ENCODE results near the gene CPA2. TPM values are rescaled to one million over a fixed set of nuclear protein-coding genes. Genes with fewer than 3 reads are reported as not detected.

Gene CPA2
- total RNA-seq, 2 donors from 2014 or later = 0.41 TPM; not detected in 1

DNA sequence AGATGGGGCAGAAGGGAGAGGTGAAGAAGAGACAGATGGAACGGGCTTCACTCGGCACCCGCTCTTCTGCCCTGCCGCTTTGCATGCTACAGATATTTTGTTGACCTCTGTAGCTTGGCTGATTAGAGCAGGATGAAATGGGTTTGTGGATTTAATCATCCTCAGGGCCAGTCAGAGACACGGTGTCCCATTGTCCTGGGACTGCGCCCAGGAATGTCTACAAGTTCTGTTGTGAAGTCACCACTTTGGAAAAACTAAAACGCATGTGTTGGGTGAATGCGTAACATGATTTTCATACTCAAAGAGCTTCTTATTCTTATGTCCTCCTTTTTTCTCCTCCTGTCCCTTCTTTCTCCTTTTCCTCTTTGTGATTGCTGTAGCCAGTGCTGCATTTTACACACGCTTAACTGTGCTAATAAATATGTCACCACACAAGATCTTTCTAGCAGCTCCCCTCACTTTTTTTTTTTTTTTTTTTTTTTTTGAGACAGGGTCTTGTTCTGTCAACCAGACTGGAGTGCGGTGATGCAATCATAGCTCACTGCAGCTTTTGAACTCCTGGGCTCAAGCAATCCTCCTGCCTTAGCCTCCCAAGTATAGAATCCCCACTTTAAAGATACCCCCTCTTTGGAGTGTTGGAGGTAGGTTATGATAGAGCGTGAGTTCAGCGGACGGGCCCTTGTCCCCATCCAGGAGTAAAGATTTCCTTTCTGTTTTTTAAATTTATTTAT lies 29.7 kb downstream of the CPA2 start:
- no peak overlapping the region for H3K4me3 ChIP-seq
- no peaks in the 10 kb centered on the region for H3K36me3 ChIP-seq
- no peaks in the 10 kb centered on the region for H3K27me3 ChIP-seq (replicated peaks; ENCODE audit: insufficient read depth)

GRCh38 chr7:130297628-130298543 lies 31.2 kb downstream of the CPA2 start:
- H3K4me1 ChIP-seq (ENCODE audit: control insufficient read depth in 1 of 2, low read depth in 2 of 2) = peaks cover 7 to 16% of the 10 kb centered on the region in 2 donors
- no peaks in the 10 kb centered on the region for H3K27me3 ChIP-seq (replicated peaks; ENCODE audit: insufficient read depth)
- DNase-seq (ENCODE audit: low spot score) (no peak), ATAC-seq (ENCODE audit: insufficient number of reproducible peaks, low FRiP score, low read depth) (no peak)
- H3K9me3 ChIP-seq = no peaks in the 10 kb centered on the region
- no peaks in the 10 kb centered on the region for H3K36me3 ChIP-seq
- no peak for TF ChIP-seq CTCF (IDR thresholded peaks at IDR 0.05)
- no peak overlapping the region for H3K27ac ChIP-seq
- H3K4me3 ChIP-seq = no peak overlapping the region

More for the DNA sequence above, 29.7 kb downstream of the CPA2 start:
- Histone ChIP-seq H3K27ac (no peak overlapping the region), H3K9me3 (no peaks in the 10 kb centered on the region), H3K4me1 (ENCODE audit: control insufficient read depth in 1 of 2, low read depth in 2 of 2) (peaks cover 7 to 28% of the 10 kb centered on the region in 2 donors)
- ATAC-seq (ENCODE audit: insufficient number of reproducible peaks, low FRiP score, low read depth) = no peak
- TF ChIP-seq CTCF (IDR thresholded peaks at IDR 0.05) = no peak
- no peak for DNase-seq (ENCODE audit: low spot score)

GRCh38 chr7:130298544-130299326 lies 32.1 kb downstream of the CPA2 start:
- ATAC-seq (ENCODE audit: insufficient number of reproducible peaks, low FRiP score, low read depth) = no peak
- no peak overlapping the region for H3K27ac ChIP-seq
- H3K9me3 ChIP-seq = no peaks in the 10 kb centered on the region
- no peak for TF ChIP-seq CTCF (IDR thresholded peaks at IDR 0.05)
- DNase-seq (ENCODE audit: low spot score) = no peak
- H3K4me1 ChIP-seq (ENCODE audit: control insufficient read depth in 1 of 2, low read depth in 2 of 2) = peaks cover under 1 to 8% of the 10 kb centered on the region in 2 donors
- no peaks in the 10 kb centered on the region for H3K36me3 ChIP-seq
- H3K27me3 ChIP-seq (replicated peaks; ENCODE audit: insufficient read depth) = no peaks in the 10 kb centered on the region
- no peak overlapping the region for H3K4me3 ChIP-seq

DNA sequence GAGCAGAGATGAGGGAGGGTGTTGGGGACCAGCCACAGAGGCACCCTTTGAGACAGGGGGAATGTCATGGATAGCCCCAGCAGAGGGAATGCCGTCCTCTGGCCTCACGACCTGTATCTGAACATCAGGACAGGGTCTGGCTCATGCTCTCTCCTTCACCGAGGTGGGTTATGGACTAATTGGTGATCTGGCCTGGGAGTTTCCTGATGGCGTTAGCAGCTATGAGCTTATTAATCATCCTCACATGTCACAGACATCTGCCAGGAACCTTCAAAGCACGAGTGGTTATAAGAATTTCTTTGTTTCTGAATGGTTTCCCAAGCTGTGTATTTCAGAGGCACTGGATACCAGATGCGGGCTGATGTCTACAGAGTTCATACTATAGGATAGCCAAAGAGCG lies 33.2 kb downstream of the CPA2 start:
- ATAC-seq (ENCODE audit: insufficient number of reproducible peaks, low FRiP score, low read depth) (no peak), DNase-seq (ENCODE audit: low spot score) (no peak)
- H3K27ac ChIP-seq = no peak overlapping the region
- H3K4me3 ChIP-seq = no peak overlapping the region
- no peaks in the 10 kb centered on the region for H3K9me3 ChIP-seq
- no peaks in the 10 kb centered on the region for H3K4me1 ChIP-seq (ENCODE audit: control insufficient read depth in 1 of 2, low read depth in 2 of 2)
- no peaks in the 10 kb centered on the region for H3K27me3 ChIP-seq (replicated peaks; ENCODE audit: insufficient read depth)
- TF ChIP-seq CTCF (IDR thresholded peaks at IDR 0.05) = no peak
- H3K36me3 ChIP-seq = no peaks in the 10 kb centered on the region
